D721Med (cell line): Measurements from ENCODE around the gene SLC7A6OS.

Experiments
- DNase-seq: peaks from one replicate; pipeline ENCODE4 v3.0.0; 2011; ENCODE audit warnings: low spot score; ENCODE audit not compliant: insufficient read length
- FAIRE-seq: peaks from 2 replicates; lab custom pipeline; 2011; peaks lifted over from hg19 to GRCh38; lab: Jason Lieb, UNC
- TF ChIP-seq, protein P1 (sequence below): IDR thresholded peaks from 2 replicates; pipeline ENCODE4 v1.5.1; 2012; ENCODE audit warnings: mild to moderate bottlenecking, control low read depth; ENCODE audit not compliant: insufficient read depth; ENCODE audit errors: missing control alignments

The SLC7A6OS gene

DNA sequence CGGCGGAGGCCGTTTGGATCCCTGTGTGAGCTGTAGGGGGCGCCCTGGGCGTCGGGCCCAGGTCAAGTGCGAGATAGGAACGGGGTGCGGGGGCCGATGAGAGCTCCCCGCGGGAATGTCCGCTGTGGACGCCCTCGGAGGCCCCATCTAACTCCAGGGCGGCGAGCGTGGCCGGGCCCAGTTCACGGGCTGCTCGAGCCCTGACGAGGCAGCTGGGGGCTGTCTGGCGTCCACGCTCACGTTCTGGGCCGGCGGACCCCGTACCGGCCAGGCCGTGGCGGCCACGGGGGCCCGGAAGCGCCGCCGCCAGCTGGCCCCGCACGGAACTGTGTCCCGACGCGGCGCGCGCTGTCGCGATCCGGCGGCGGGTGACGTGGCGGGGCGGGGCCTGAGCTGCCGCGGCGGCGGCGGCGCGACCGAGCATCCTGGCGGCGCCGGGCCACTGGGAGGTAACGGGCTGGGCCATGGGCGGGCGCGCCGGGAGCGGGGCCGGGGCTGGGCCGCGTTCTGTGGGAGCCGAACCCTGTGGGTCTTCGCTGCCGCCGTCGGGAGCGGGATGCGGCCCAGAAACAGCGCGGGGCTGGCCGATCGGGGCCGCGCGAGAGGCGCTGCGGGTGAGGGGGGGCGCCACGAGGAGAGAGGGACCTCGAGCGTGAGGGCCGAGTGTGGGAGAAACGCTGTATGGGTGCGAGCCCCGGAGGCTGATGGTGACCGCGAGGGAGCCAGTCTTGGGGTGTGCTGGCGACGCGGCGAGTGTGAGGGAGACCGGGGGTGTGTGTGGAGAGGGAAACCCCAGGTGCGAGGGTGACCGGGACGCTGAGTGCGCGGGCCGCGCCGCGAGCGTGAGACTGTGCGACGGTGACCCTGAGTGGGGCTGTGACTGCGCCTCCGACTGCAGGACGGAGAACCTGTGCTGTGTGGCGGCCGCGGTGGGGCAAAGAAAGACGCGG lies 46.3 kb downstream of the SLC7A6OS start, which contains the start of gene SLC7A6:
Gene SLC7A6 (plus strand): TSS at position 399 of the 950 bp plus-strand sequence. CDS start 10,201 bp downstream, outside the sequence.
- no peak for FAIRE-seq
- DNase-seq: no peak
- TF ChIP-seq, protein P1, sequence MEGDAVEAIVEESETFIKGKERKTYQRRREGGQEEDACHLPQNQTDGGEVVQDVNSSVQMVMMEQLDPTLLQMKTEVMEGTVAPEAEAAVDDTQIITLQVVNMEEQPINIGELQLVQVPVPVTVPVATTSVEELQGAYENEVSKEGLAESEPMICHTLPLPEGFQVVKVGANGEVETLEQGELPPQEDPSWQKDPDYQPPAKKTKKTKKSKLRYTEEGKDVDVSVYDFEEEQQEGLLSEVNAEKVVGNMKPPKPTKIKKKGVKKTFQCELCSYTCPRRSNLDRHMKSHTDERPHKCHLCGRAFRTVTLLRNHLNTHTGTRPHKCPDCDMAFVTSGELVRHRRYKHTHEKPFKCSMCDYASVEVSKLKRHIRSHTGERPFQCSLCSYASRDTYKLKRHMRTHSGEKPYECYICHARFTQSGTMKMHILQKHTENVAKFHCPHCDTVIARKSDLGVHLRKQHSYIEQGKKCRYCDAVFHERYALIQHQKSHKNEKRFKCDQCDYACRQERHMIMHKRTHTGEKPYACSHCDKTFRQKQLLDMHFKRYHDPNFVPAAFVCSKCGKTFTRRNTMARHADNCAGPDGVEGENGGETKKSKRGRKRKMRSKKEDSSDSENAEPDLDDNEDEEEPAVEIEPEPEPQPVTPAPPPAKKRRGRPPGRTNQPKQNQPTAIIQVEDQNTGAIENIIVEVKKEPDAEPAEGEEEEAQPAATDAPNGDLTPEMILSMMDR: peak; percentile 52

DNA sequence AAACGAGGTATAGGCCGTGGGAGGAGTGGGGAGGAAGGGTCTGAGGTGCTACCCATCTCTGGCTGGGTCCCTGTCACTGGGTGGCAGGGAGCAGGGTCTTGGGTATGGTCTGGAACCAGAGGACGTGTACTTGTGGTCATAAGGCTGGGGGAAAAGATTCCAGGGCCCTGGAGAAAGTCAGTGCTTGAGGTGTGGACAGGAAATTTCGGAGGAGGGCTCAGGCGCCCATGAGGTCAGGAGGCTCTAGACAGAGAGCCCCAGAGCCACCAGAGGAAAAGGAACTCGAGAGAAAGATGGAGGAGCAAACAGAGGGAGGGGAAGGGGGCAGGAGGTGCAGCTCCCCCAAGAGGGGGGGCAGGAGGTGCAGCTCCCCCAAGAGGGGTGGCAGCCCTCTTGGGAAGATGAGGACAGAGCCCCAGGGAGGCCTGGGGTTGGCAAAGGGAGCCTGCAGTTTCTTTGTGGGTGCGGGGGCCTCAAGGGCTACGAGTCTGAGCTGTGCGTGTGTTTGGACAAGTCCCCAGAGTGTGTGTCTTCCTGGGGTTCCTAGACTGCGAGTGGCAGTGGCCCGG lies 47.1 kb downstream of the SLC7A6OS start:
- TF ChIP-seq, protein P1: no peak
- FAIRE-seq: no peak
- DNase-seq: no peak

DNA sequence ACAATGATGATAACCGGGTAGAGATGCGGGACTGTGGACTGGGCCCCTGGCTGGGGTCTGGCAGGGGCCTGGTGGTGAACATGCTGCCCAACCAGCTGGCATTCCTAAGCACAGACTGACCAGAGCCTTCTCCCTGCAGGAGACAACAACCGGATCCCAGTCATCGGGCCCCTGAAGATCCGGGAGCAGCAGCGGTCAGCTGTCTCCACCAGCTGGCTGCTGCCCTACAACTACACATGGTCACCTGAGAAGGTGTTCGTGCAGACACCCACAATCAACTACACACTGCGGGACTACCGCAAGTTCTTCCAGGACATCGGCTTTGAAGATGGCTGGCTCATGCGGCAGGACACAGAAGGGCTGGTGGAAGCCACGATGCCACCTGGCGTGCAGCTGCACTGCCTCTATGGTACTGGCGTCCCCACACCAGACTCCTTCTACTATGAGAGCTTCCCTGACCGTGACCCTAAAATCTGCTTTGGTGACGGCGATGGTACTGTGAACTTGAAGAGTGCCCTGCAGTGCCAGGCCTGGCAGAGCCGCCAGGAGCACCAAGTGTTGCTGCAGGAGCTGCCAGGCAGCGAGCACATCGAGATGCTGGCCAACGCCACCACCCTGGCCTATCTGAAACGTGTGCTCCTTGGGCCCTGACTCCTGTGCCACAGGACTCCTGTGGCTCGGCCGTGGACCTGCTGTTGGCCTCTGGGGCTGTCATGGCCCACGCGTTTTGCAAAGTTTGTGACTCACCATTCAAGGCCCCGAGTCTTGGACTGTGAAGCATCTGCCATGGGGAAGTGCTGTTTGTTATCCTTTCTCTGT lies 51.5 kb downstream of the SLC7A6OS start:
- TF ChIP-seq, protein P1: no peak

DNA sequence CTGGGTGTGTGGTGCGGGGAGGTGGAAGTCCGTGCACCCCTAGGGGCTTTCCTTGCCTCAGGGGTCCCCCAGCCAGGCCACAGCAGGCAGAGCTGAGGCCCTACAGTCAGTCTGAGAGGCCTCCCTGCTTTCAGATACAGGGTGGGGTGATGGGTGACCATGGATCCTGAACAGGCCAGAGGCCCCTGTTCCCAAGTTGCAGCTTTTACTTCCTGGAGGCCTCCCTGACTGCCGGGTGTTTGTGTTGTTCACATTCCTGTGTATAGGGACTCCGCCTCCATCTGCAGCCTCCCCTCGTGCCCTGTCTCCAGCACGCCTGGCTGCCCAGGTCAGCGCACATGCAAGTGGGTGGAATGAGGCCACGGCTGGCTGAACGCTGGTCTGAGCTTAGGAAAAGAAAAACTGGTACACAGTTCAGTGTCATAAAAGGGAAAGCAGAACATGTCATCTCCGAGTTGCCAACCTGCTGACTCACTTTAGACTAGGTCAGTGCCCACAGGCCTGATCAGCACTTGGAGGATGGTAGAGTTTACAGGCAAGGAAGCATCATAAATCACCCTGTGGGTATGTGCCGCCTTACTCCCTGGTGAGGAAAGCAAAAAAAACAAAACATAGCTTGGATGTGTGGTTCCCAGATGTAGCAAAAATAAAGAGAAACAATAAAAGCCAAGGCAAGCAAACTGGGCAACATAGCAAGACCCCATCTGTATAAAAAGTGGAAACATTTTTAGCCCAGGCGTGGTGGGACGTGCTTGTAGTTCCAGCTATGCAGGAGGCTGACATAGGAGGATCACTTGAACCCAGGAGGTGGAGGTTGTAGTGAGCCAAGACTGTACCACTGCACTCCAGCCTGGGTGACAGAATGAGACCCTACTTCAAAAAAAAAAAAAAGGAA lies 52.6 kb downstream of the SLC7A6OS start:
- TF ChIP-seq, protein P1: no peak
- DNase-seq: no peak
- no peak for FAIRE-seq

More for the DNA sequence above, 51.5 kb downstream of the SLC7A6OS start:
- DNase-seq (no peak), FAIRE-seq (no peak)

DNA sequence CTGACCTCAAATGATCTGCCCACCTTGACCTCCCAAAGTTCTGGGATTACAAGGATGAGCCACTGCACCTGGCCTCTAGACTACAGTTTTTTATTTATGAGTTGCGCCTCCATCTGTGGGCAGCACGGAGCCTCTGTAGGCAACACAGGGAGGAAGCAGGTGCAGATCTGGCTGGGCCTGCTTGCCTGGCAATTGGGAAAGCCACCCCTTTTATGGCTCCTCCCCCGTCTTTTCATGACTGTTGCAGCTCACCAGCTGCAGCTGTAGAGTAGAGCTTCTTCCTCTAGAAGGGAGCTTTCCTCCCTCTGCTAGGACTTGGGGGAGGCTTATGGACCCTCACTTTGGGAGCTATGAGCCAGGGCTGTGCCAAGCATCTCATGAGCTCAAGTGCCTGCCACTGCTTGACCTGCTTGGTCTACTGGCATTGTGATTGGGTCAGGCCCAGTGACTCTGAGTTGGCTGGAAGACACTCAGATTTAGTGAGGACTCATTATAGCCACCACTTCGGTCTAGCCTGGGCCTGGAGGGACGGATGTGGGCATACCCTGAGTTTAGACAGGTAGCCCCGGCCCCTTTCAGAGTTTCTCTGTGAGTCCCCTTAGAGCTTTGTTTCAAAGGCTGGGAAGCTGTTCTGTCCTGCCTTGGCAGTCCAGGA lies 53.4 kb downstream of the SLC7A6OS start:
- FAIRE-seq: no peak
- no peak for DNase-seq
- TF ChIP-seq, protein P1: no peak

DNA sequence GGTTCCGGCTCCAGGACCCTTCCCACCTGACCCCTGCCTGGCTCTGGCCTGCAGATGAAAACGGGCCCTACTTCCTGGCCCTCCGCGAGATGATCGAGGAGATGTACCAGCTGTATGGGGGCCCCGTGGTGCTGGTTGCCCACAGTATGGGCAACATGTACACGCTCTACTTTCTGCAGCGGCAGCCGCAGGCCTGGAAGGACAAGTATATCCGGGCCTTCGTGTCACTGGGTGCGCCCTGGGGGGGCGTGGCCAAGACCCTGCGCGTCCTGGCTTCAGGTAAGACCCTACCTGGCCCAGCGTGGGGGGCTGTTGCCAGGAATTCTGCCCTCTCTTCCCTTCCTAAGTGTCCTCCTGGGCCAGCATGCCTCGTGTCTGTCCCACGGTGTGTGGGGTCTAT lies 55.0 kb downstream of the SLC7A6OS start:
- TF ChIP-seq, protein P1: no peak
- DNase-seq (no peak), FAIRE-seq (no peak)
